DMS 273 (cell line): Measurements from ENCODE around the gene CTSS.
"Not testable (repeated sequence)": the region's sequence is repeated elsewhere in the genome, so short reads cannot be mapped to it uniquely, and the experiment has no call there.

Experiments
- DNase-seq: peaks from one replicate; lab custom pipeline; 2025; ENCODE audit not compliant: unreplicated experiment; lab: John Stamatoyannopoulos, UW

The CTSS gene

GRCh38 chr1:150765296-150765976, at the start of gene CTSS:
Gene CTSS (minus strand): TSS chr1:150765778. CDS start chr1:150764763, 1,015 bp downstream.
- DNase-seq = no peak

- DNase-seq = peak; percentile 99
Observed at GRCh38 chr1:150813028-150813707, 47.6 kb upstream of the CTSS start.

GRCh38 chr1:150810958-150811659, 45.5 kb upstream of the CTSS start:
- DNase-seq = no peak

GRCh38 chr1:150809651-150810050, 44.1 kb upstream of the CTSS start:
- no peak for DNase-seq

GRCh38 chr1:150808846-150809245, 43.3 kb upstream of the CTSS start:
- no peak for DNase-seq

- no peak for DNase-seq
Observed at GRCh38 chr1:150808121-150808520, 42.5 kb upstream of the CTSS start, which contains the start of gene CTSK. Gene CTSK (minus strand): TSS chr1:150808260. CDS start chr1:150806805, 1,455 bp downstream.

GRCh38 chr1:150807249-150808023, 41.9 kb upstream of the CTSS start:
- no peak for DNase-seq

GRCh38 chr1:150805899-150806298, 40.3 kb upstream of the CTSS start:
- DNase-seq = no peak

- no peak for DNase-seq
Observed at GRCh38 chr1:150804671-150805070, 39.1 kb upstream of the CTSS start.

GRCh38 chr1:150799089-150799488, 33.5 kb upstream of the CTSS start:
- DNase-seq = no peak

GRCh38 chr1:150798525-150798924, 32.9 kb upstream of the CTSS start:
- DNase-seq = no peak

GRCh38 chr1:150796374-150796773, 30.8 kb upstream of the CTSS start:
- no peak for DNase-seq

GRCh38 chr1:150793778-150794177, 28.2 kb upstream of the CTSS start:
- DNase-seq = not testable (repeated sequence)

- DNase-seq = no peak
Observed at GRCh38 chr1:150793221-150793620, 27.6 kb upstream of the CTSS start.

- no peak for DNase-seq
Observed at GRCh38 chr1:150791585-150791984, 26.0 kb upstream of the CTSS start.

- DNase-seq = no peak
Observed at GRCh38 chr1:150789396-150789795, 23.8 kb upstream of the CTSS start.

GRCh38 chr1:150788946-150789345, 23.4 kb upstream of the CTSS start:
- DNase-seq = no peak

- no peak for DNase-seq
Observed at GRCh38 chr1:150787455-150787854, 21.9 kb upstream of the CTSS start.

- peak; percentile 86 for DNase-seq
Observed at GRCh38 chr1:150780510-150780909, 14.9 kb upstream of the CTSS start.

- no peak for DNase-seq
Observed at GRCh38 chr1:150778409-150778808, 12.8 kb upstream of the CTSS start.

- DNase-seq = no peak
Observed at GRCh38 chr1:150777544-150777943, 12.0 kb upstream of the CTSS start.
